T-helper 1 cell treated with Interleukin-12 subunit alpha and Interleukin-12 subunit beta and Interleukin-4 antibody, amounts not matched to agents 30 μg/mL and 1 μg/mL, for 36 hours (primary cell): ENCODE results near the gene SKIDA1.

Source experiments
- H3K27ac Mint-ChIP-seq: one replicate; pipeline ENCODE4 v1.8.0; 2021; ENCODE audit warnings: mild to moderate bottlenecking, mixed read lengths
- H3K27me3 Mint-ChIP-seq: one replicate; pipeline ENCODE4 v1.8.0; 2021; ENCODE audit warnings: low read depth, mixed read lengths
- H3K36me3 Mint-ChIP-seq: one replicate; pipeline ENCODE4 v1.8.0; 2021; ENCODE audit warnings: low read depth, mixed read lengths
- H3K4me1 Mint-ChIP-seq: one replicate; pipeline ENCODE4 v1.8.0; 2021; ENCODE audit warnings: low read depth, mixed read lengths
- H3K4me3 Mint-ChIP-seq: one replicate; pipeline ENCODE4 v1.8.0; 2021; ENCODE audit warnings: mild to moderate bottlenecking, moderate library complexity, mixed read lengths
- H3K9me3 Mint-ChIP-seq: one replicate; pipeline ENCODE4 v1.8.0; 2021; ENCODE audit warnings: mixed read lengths

SKIDA1 gene

GRCh38 chr10:21515361-21516241 lies 9.9 kb downstream of the SKIDA1 start:
- H3K27me3 Mint-ChIP-seq, result peaks cover 91% of the 10 kb centered on the region
- peak overlapping the region; percentile 66 for H3K4me3 Mint-ChIP-seq
- no peaks in the 10 kb centered on the region for H3K36me3 Mint-ChIP-seq
- no peak overlapping the region for H3K27ac Mint-ChIP-seq
- H3K4me1 Mint-ChIP-seq, result peaks cover 35% of the 10 kb centered on the region
- H3K9me3 Mint-ChIP-seq, result no peaks in the 10 kb centered on the region

GRCh38 chr10:21514818-21515351 lies 10.6 kb downstream of the SKIDA1 start:
- H3K4me1 Mint-ChIP-seq, result peaks cover 30% of the 10 kb centered on the region
- no peak overlapping the region for H3K4me3 Mint-ChIP-seq
- H3K36me3 Mint-ChIP-seq, result no peaks in the 10 kb centered on the region
- peaks cover 88% of the 10 kb centered on the region for H3K27me3 Mint-ChIP-seq
- no peaks in the 10 kb centered on the region for H3K9me3 Mint-ChIP-seq
- H3K27ac Mint-ChIP-seq, result no peak overlapping the region

- no peaks in the 10 kb centered on the region for H3K9me3 Mint-ChIP-seq
- no peaks in the 10 kb centered on the region for H3K36me3 Mint-ChIP-seq
- peaks cover 82% of the 10 kb centered on the region for H3K27me3 Mint-ChIP-seq
- H3K4me3 Mint-ChIP-seq, result no peak overlapping the region
- no peak overlapping the region for H3K27ac Mint-ChIP-seq
- H3K4me1 Mint-ChIP-seq, result peaks cover 23% of the 10 kb centered on the region
Observed at GRCh38 chr10:21514129-21514817, 11.2 kb downstream of the SKIDA1 start.

GRCh38 chr10:21513405-21513788 lies 12.1 kb downstream of the SKIDA1 start:
- H3K27me3 Mint-ChIP-seq, result peaks cover 80% of the 10 kb centered on the region
- no peak overlapping the region for H3K27ac Mint-ChIP-seq
- H3K4me3 Mint-ChIP-seq, result no peak overlapping the region

GRCh38 chr10:21512573-21513404 lies 12.7 kb downstream of the SKIDA1 start:
- H3K27me3 Mint-ChIP-seq, result peaks cover 78% of the 10 kb centered on the region
- peaks cover 10% of the 10 kb centered on the region for H3K4me1 Mint-ChIP-seq
- H3K4me3 Mint-ChIP-seq, result no peak overlapping the region

More at GRCh38 chr10:21513405-21513788, 12.1 kb downstream of the SKIDA1 start:
- Mint-ChIP-seq H3K36me3 (no peaks in the 10 kb centered on the region), H3K9me3 (no peaks in the 10 kb centered on the region), H3K4me1 (peaks cover 16% of the 10 kb centered on the region)

GRCh38 chr10:21511946-21512572 lies 13.4 kb downstream of the SKIDA1 start:
- Mint-ChIP-seq H3K27ac (no peak overlapping the region), H3K9me3 (no peaks in the 10 kb centered on the region), H3K4me1 (peaks cover 6% of the 10 kb centered on the region), H3K4me3 (no peak overlapping the region), H3K27me3 (peaks cover 77% of the 10 kb centered on the region), H3K36me3 (no peaks in the 10 kb centered on the region)

More at GRCh38 chr10:21512573-21513404, 12.7 kb downstream of the SKIDA1 start:
- Mint-ChIP-seq H3K36me3 (no peaks in the 10 kb centered on the region), H3K9me3 (no peaks in the 10 kb centered on the region), H3K27ac (no peak overlapping the region)

- Mint-ChIP-seq H3K9me3 (no peaks in the 10 kb centered on the region), H3K4me3 (no peak overlapping the region), H3K27ac (no peak overlapping the region), H3K27me3 (peaks cover 82% of the 10 kb centered on the region), H3K36me3 (no peaks in the 10 kb centered on the region), H3K4me1 (peaks cover 3% of the 10 kb centered on the region)
Observed at GRCh38 chr10:21511095-21511570, 14.3 kb downstream of the SKIDA1 start.

GRCh38 chr10:21510241-21511094 lies 15.0 kb downstream of the SKIDA1 start:
- peaks cover 82% of the 10 kb centered on the region for H3K27me3 Mint-ChIP-seq
- H3K36me3 Mint-ChIP-seq, result no peaks in the 10 kb centered on the region
- no peak overlapping the region for H3K27ac Mint-ChIP-seq
- H3K4me1 Mint-ChIP-seq, result no peaks in the 10 kb centered on the region
- no peak overlapping the region for H3K4me3 Mint-ChIP-seq
- H3K9me3 Mint-ChIP-seq, result no peaks in the 10 kb centered on the region

- no peaks in the 10 kb centered on the region for H3K9me3 Mint-ChIP-seq
- no peaks in the 10 kb centered on the region for H3K36me3 Mint-ChIP-seq
- peaks cover 78% of the 10 kb centered on the region for H3K27me3 Mint-ChIP-seq
- H3K4me3 Mint-ChIP-seq, result no peak overlapping the region
- no peaks in the 10 kb centered on the region for H3K4me1 Mint-ChIP-seq
- no peak overlapping the region for H3K27ac Mint-ChIP-seq
Observed at GRCh38 chr10:21509341-21510240, 15.9 kb downstream of the SKIDA1 start.

- Mint-ChIP-seq H3K36me3 (no peaks in the 10 kb centered on the region), H3K9me3 (no peaks in the 10 kb centered on the region), H3K4me3 (no peak overlapping the region), H3K4me1 (no peaks in the 10 kb centered on the region), H3K27me3 (peaks cover 75% of the 10 kb centered on the region), H3K27ac (no peak overlapping the region)
Observed at GRCh38 chr10:21508706-21509331, 16.7 kb downstream of the SKIDA1 start.

- no peak overlapping the region for H3K4me3 Mint-ChIP-seq
- no peak overlapping the region for H3K27ac Mint-ChIP-seq
- no peaks in the 10 kb centered on the region for H3K9me3 Mint-ChIP-seq
- H3K36me3 Mint-ChIP-seq, result no peaks in the 10 kb centered on the region
- H3K27me3 Mint-ChIP-seq, result peaks cover 75% of the 10 kb centered on the region
- no peaks in the 10 kb centered on the region for H3K4me1 Mint-ChIP-seq
Observed at GRCh38 chr10:21507150-21507549, 18.3 kb downstream of the SKIDA1 start.

GRCh38 chr10:21506351-21506750 lies 19.1 kb downstream of the SKIDA1 start:
- Mint-ChIP-seq H3K4me1 (no peaks in the 10 kb centered on the region), H3K36me3 (no peaks in the 10 kb centered on the region), H3K27me3 (peaks cover 75% of the 10 kb centered on the region), H3K4me3 (no peak overlapping the region), H3K27ac (no peak overlapping the region), H3K9me3 (no peaks in the 10 kb centered on the region)
